KMS-11 (cell line): ENCODE measurements around the gene SLC2A13.

Source experiments
- H2AFZ ChIP-seq: fragments of 200-600 bp; sonication (generic); 2 replicates; pipeline ENCODE4 v1.6.1; 2016; ENCODE audit warnings: antibody characterized with exemption, mixed run types, low read depth
- H3K27ac ChIP-seq: fragments of 200-600 bp; sonication (generic); 2 replicates; pipeline ENCODE4 v1.6.1; 2016; ENCODE audit warnings: mild to moderate bottlenecking, mixed run types
- H3K27me3 ChIP-seq: fragments of 200-600 bp; sonication (generic); 2 replicates; pipeline ENCODE4 v1.6.1; 2017; ENCODE audit warnings: mild to moderate bottlenecking, low read depth, mixed run types, moderate library complexity; ENCODE audit not compliant: insufficient read depth
- H3K36me3 ChIP-seq: fragments of 200-600 bp; sonication (generic); 2 replicates; pipeline ENCODE4 v1.6.1; 2017; ENCODE audit warnings: mild to moderate bottlenecking, mixed run types; ENCODE audit not compliant: insufficient read depth
- H3K4me1 ChIP-seq: fragments of 200-600 bp; sonication (generic); 2 replicates; pipeline ENCODE4 v1.6.1; 2016; ENCODE audit warnings: mild to moderate bottlenecking, low read depth, mixed run types; ENCODE audit not compliant: poor library complexity, severe bottlenecking
- H3K4me2 ChIP-seq: fragments of 200-600 bp; sonication (generic); 2 replicates; pipeline ENCODE4 v1.7.0; 2016; ENCODE audit warnings: mild to moderate bottlenecking, mixed run types
- H3K4me3 ChIP-seq: fragments of 200-600 bp; sonication (generic); IDR thresholded peaks from 2 replicates; pipeline ENCODE4 v1.6.1; 2017; ENCODE audit warnings: low read depth, low read length, mixed read lengths; ENCODE audit not compliant: insufficient read depth
- H3K79me2 ChIP-seq: fragments of 200-600 bp; sonication (generic); 2 replicates; pipeline ENCODE4 v1.6.1; 2016; ENCODE audit warnings: low read depth, mixed run types; ENCODE audit not compliant: insufficient read depth
- H3K9ac ChIP-seq: fragments of 200-600 bp; sonication (generic); 2 replicates; pipeline ENCODE4 v1.6.1; 2016; ENCODE audit warnings: mild to moderate bottlenecking, mixed run types
- H4K20me1 ChIP-seq: fragments of 200-600 bp; sonication (generic); 2 replicates; pipeline ENCODE4 v1.6.1; 2016; ENCODE audit warnings: mild to moderate bottlenecking, mixed run types; ENCODE audit not compliant: insufficient read depth
- TF ChIP-seq, protein P1 (sequence below): fragments of 200-600 bp; sonication (generic); conservative IDR thresholded peaks from 2 replicates; pipeline ENCODE4 v1.6.1; 2017; ENCODE audit warnings: low read depth, mild to moderate bottlenecking, antibody characterized with exemption, low read length, moderate library complexity, mixed read lengths

SLC2A13 gene

DNA sequence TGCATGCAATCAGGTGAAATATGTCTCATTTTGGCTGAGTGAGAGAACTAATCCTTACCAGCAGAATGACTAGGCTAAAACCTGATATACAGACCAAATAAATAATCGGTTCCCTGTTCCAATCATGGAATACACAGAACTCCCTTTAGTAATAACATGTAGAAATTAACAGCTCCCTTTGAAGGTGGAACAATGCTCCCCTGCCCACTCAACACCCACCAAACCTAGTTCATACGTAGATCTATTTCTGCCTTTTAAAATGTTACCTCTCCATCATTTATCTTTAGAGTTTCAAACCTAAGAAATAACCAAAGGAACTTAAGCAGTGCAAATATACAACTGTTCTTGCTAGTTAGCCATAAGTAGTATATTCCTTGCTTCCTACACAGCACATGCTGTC, 332.6 kb downstream of the SLC2A13 start:
- H3K27me3 ChIP-seq, result no peaks in the 10 kb centered on the region
- H4K20me1 ChIP-seq, result no peaks in the 10 kb centered on the region
- no peak overlapping the region for H3K9ac ChIP-seq
- H3K4me3 ChIP-seq, result no peak overlapping the region
- no peak overlapping the region for H3K4me2 ChIP-seq
- H3K36me3 ChIP-seq, result no peaks in the 10 kb centered on the region
- TF ChIP-seq, protein P1, sequence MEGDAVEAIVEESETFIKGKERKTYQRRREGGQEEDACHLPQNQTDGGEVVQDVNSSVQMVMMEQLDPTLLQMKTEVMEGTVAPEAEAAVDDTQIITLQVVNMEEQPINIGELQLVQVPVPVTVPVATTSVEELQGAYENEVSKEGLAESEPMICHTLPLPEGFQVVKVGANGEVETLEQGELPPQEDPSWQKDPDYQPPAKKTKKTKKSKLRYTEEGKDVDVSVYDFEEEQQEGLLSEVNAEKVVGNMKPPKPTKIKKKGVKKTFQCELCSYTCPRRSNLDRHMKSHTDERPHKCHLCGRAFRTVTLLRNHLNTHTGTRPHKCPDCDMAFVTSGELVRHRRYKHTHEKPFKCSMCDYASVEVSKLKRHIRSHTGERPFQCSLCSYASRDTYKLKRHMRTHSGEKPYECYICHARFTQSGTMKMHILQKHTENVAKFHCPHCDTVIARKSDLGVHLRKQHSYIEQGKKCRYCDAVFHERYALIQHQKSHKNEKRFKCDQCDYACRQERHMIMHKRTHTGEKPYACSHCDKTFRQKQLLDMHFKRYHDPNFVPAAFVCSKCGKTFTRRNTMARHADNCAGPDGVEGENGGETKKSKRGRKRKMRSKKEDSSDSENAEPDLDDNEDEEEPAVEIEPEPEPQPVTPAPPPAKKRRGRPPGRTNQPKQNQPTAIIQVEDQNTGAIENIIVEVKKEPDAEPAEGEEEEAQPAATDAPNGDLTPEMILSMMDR, result no peak
- H3K79me2 ChIP-seq, result no peaks in the 10 kb centered on the region
- H2AFZ ChIP-seq, result no peak overlapping the region
- no peak overlapping the region for H3K27ac ChIP-seq
- no peaks in the 10 kb centered on the region for H3K4me1 ChIP-seq

DNA sequence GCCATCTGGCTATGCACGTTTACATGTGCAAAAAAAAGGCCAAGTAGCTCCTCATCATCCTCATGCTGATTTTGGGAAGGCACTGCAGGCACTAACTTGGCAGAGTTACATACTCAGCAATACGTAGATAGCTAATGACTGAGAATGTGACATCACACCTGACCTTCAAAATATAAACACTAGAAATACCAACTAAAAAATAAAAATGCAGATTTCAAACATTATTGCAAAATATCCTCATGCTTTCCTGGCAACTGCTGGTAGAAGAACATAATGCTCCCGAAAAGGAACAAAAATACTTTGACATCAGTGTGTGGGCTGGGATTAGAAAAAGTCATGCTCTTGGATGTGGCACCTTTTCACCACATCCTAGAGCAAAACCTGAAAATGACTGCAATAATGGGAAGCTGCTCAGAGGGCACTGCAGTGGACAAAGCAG, 333.0 kb downstream of the SLC2A13 start:
- H3K27ac ChIP-seq, result no peak overlapping the region
- H2AFZ ChIP-seq, result no peak overlapping the region
- no peak overlapping the region for H3K9ac ChIP-seq
- H3K4me3 ChIP-seq, result no peak overlapping the region
- no peaks in the 10 kb centered on the region for H3K36me3 ChIP-seq
- no peaks in the 10 kb centered on the region for H4K20me1 ChIP-seq
- no peaks in the 10 kb centered on the region for H3K79me2 ChIP-seq
- TF ChIP-seq, protein P1, result no peak
- no peak overlapping the region for H3K4me2 ChIP-seq
- H3K4me1 ChIP-seq, result no peaks in the 10 kb centered on the region
- H3K27me3 ChIP-seq, result no peaks in the 10 kb centered on the region

DNA sequence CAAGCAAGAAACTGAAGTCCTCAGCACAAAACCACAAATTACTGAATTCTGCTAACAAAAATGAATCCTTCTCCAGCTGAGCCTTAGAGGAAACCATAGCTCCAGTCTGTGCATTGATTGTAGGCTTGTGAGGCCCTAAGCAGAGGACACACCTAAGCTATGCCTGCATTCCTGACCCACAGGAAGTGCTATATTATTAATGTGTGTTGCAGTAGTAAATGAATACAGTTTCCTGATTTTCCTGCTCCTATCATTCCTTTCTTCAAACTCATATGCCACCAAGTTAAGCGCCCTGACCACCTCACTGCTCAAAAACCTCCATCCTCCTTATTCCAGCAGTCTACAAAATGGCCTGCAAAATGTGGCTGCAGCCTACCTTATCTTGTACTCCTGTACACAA, 334.4 kb downstream of the SLC2A13 start:
- Histone ChIP-seq H3K79me2 (no peaks in the 10 kb centered on the region), H3K27ac (no peak overlapping the region), H3K4me1 (no peaks in the 10 kb centered on the region)

DNA sequence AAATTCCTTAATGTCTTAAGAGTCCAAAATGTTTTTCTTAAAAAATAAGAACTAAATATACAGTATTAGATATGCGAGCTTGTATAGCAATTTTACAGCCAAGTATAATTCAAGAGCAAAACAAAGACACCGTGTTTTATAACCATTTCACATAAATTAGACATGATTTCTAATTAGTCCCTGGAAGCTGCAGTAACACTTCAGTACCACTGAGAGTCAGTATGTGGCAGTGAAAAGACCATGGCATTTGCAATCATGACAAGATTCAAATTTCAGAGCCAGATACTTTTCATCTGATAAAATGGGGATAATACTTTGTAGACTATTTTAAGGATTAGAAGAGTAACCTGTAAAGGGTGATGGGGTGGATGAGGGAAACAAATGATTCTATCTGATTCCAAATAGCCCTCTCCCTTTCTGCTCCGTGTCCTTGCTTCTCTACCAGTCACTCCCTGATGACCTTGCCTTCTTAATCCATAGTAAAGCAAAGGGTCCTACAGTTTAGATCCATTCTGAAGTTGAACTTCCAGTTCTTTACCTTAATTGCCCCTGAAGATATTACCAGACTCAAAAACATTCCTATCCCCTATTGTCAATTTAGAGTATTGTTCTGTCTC, 340.8 kb downstream of the SLC2A13 start:
- H3K9ac ChIP-seq, result no peak overlapping the region
- TF ChIP-seq, protein P1, result peak; percentile 76
- no peaks in the 10 kb centered on the region for H4K20me1 ChIP-seq
- H3K36me3 ChIP-seq, result no peaks in the 10 kb centered on the region
- H2AFZ ChIP-seq, result no peak overlapping the region
- H3K27me3 ChIP-seq, result no peaks in the 10 kb centered on the region
- H3K79me2 ChIP-seq, result no peaks in the 10 kb centered on the region
- H3K27ac ChIP-seq, result no peak overlapping the region
- no peaks in the 10 kb centered on the region for H3K4me1 ChIP-seq
- H3K4me2 ChIP-seq, result no peak overlapping the region
- H3K4me3 ChIP-seq, result no peak overlapping the region

More for the DNA sequence above, 334.4 kb downstream of the SLC2A13 start:
- H2AFZ ChIP-seq, result no peak overlapping the region
- no peak overlapping the region for H3K4me3 ChIP-seq
- H3K9ac ChIP-seq, result no peak overlapping the region
- TF ChIP-seq, protein P1, result no peak
- H3K27me3 ChIP-seq, result no peaks in the 10 kb centered on the region
- H3K36me3 ChIP-seq, result no peaks in the 10 kb centered on the region
- no peaks in the 10 kb centered on the region for H4K20me1 ChIP-seq
- no peak overlapping the region for H3K4me2 ChIP-seq
